H1 (cell line): ENCODE results near the gene ZNF202. TPM values are rescaled to one million over a fixed set of nuclear protein-coding genes. Genes with fewer than 3 reads are reported as not detected.

Source experiments
- SP4 ChIP-seq: IDR thresholded peaks from 2 replicates; pipeline ENCODE4 v1.6.1; 2012; ENCODE audit warnings: low read length, inconsistent platforms
- polyA plus RNA-seq, 7 experiments: library from polyadenylated mRNA; depleted of rRNA in 3 of 7; stranded (reverse) in 5 of 7; unstranded in 2 of 7; fragments of >200 nt in 5 of 7; fragments of 200-250 nt in 2 of 7; gene quantifications; 1 replicate in 5 of 7; 2 replicates in 1 of 7; 4 replicates in 1 of 7; pipeline versions ENCODE4 v1.2.1 to v1.2.3, GENCODE V29; 2011 to 2013; ENCODE audit warnings: missing spikeins in 2 of 7, mixed read lengths in 2 of 7
- total RNA-seq: library from RNA; stranded (reverse); fragmentation: NEBNext Ultra II Directional; extraction: Animal tissue kit (Norgen Biotek cat#: 25700); gene quantifications from 2 replicates; pipeline ENCODE4 v1.2.1, GENCODE V29; 2021

Gene ZNF202
- total and polyA plus RNA-seq, 2 of the 8 experiments (the other 6 are each of a cell fraction or from before 2014, with no cell fraction given), result 14.1 to 33.9 TPM

GRCh38 chr11:123704341-123704740, 37.1 kb downstream of the ZNF202 start (continued):
- TF ChIP-seq SP4, result no peak
